Measurements from ENCODE around the gene TNN.

- TF ChIP-seq, protein P1, sequence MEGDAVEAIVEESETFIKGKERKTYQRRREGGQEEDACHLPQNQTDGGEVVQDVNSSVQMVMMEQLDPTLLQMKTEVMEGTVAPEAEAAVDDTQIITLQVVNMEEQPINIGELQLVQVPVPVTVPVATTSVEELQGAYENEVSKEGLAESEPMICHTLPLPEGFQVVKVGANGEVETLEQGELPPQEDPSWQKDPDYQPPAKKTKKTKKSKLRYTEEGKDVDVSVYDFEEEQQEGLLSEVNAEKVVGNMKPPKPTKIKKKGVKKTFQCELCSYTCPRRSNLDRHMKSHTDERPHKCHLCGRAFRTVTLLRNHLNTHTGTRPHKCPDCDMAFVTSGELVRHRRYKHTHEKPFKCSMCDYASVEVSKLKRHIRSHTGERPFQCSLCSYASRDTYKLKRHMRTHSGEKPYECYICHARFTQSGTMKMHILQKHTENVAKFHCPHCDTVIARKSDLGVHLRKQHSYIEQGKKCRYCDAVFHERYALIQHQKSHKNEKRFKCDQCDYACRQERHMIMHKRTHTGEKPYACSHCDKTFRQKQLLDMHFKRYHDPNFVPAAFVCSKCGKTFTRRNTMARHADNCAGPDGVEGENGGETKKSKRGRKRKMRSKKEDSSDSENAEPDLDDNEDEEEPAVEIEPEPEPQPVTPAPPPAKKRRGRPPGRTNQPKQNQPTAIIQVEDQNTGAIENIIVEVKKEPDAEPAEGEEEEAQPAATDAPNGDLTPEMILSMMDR (conservative IDR thresholded peaks at IDR 0.05; ENCODE audit: low read length), result no peak
- no peak for TF ChIP-seq EZH2phosphoT487 (IDR thresholded peaks at IDR 0.05; ENCODE audit: borderline replicate concordance)
Measured at GRCh38 chr1:175054736-175055135, 12.9 kb upstream of the TNN start.
